ENCODE data around the gene ACAD10. TPM values are rescaled to one million over a fixed set of nuclear protein-coding genes. Genes with fewer than 3 reads are reported as not detected.
"Not testable (repeated sequence)": the region's sequence is repeated elsewhere in the genome, so short reads cannot be mapped to it uniquely, and the experiment has no call there.

The ACAD10 gene
- total and polyA plus RNA-seq, 2 donors: 9.7 to 22.4 TPM

DNA sequence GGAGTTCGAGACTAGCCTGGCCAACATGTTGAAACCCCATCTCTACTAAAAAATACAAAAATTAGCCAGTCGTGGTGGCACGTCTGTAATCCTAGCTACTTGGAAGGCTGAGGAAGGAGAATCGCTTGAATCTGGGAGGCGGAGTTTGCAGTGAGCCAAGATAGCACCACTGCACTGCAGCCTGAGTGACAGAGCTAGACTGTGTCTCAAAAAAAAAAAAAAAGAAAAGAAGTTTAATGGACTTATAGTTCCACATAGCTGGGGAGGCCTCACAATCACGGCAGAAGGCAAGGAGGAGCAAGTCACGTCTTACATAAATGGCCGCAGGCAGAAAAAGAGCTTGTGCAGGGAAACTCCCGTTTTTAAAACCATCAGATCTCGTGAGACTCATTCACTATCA is 77.7 kb downstream of the ACAD10 start:
- peaks cover 9 to 21% of the 10 kb centered on the region in 2 donors for H3K4me1 ChIP-seq (ENCODE audit: control insufficient read depth in 2 of 2, insufficient read depth in 2 of 2, low read length in 2 of 2)
- not testable (repeated sequence) for H3K9me3 ChIP-seq (ENCODE audit: control insufficient read depth in 2 of 2, insufficient read depth in 1 of 2, low read length in 1 of 2); DNase-seq (ENCODE audit: low read depth in 6 of 9, low spot score in 9 of 9); H3K4me3 ChIP-seq (ENCODE audit: low read length in 2 of 2); H3K27ac ChIP-seq (ENCODE audit: low read depth in 1 of 2, low read length in 1 of 2); H3K36me3 ChIP-seq (ENCODE audit: control insufficient read depth in 2 of 2, insufficient read depth in 2 of 2, low read length in 1 of 2)
- WGBS: 92% methylated on average over 10 of the region's 10 CpGs
- H3K27me3 ChIP-seq (ENCODE audit: control insufficient read depth in 2 of 2, insufficient read depth in 1 of 2, low read length in 1 of 2): peaks cover 7 to 25% of the 10 kb centered on the region in 2 donors

DNA sequence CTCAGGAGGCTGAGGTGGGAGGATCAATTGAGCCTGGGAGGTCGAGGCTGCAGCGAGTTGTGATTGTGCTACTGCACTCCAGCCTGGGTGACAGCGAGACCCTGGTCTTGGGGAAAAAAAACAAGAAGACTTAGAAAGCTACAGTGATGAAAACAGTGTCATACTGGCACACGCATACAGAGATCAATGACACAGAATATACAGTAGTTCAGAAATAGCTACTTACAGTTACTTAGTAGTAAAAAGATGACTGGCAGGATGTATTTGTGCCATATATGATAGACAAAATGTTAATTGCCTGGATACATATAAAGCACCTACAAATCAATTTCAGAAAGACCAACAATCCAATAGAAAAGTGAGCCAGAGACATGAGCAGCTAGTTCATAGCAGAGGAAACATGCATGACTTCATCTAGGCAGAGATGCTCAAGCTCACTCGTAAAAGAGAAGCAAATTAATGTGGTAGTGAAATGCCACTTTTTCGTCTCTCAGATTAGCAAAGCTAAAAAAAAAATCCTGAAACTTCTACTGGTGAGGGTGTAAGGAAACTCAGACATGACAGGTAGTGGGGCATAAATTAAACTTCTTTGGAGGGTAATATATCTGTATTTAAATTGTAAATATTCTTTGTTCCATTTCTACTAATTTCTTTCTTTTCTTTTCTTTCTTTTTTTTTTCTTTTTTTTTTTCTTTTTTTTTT is 78.4 kb downstream of the ACAD10 start:
- Histone ChIP-seq H3K4me1 (ENCODE audit: control insufficient read depth in 2 of 2, insufficient read depth in 2 of 2, low read length in 2 of 2) (peaks cover 9 to 14% of the 10 kb centered on the region in 2 donors), H3K36me3 (ENCODE audit: control insufficient read depth in 2 of 2, insufficient read depth in 2 of 2, low read length in 1 of 2) (no peaks in the 10 kb centered on the region)
- DNase-seq (ENCODE audit: low read depth in 6 of 9, low spot score in 9 of 9): no peak

DNA sequence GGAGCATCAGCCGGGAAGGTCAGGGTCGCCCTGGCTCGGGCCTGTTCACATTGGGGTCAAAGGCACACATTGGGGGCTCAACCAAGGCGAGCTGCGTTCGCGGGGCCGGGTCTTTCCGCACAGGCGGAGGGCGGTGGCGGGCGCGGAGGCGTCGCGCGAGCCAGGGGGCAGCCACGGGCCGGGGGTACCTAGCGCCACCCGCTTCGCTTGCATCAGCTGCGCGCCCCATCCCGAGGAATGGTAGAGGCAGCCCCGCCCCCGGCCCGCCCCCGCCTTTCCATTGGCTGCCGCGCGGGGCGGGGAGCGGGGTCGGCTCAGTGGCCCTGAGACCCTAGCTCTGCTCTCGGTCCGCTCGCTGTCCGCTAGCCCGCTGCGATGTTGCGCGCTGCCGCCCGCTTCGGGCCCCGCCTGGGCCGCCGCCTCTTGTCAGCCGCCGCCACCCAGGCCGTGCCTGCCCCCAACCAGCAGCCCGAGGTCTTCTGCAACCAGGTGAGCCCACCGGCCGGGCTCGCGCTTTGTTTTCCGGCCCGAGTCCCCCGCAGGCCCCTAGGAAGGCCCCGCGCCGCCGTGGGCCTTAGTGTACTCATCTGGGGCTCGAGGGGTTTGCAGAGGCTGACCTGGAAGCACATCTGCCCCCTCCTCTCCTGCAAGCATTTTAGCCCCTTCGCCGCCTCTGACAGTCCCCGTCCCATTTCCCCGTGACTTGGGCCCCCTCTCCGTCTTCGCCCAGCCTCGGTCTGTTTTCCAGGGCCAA is 80.9 kb downstream of the ACAD10 start, which contains the start of gene ALDH2:
Gene ALDH2 (plus strand): TSS at position 326 of the 754 bp plus-strand sequence. CDS start 50 bp downstream, at position 376.
- Histone ChIP-seq H3K4me1 (ENCODE audit: control insufficient read depth in 2 of 2, insufficient read depth in 2 of 2, low read length in 2 of 2) (peaks cover 8 to 9% of the 10 kb centered on the region in 2 donors), H3K27me3 (ENCODE audit: control insufficient read depth in 2 of 2, insufficient read depth in 1 of 2, low read length in 1 of 2) (peaks cover 7 to 25% of the 10 kb centered on the region in 2 donors), H3K36me3 (ENCODE audit: control insufficient read depth in 2 of 2, insufficient read depth in 2 of 2, low read length in 1 of 2) (no peaks in the 10 kb centered on the region), H3K4me3 (ENCODE audit: low read length in 2 of 2) (peak within 1 kb of the TSS; percentile 53 to 55), H3K9me3 (ENCODE audit: control insufficient read depth in 2 of 2, insufficient read depth in 1 of 2, low read length in 1 of 2) (no peaks in the 10 kb centered on the region), H3K27ac (ENCODE audit: low read depth in 1 of 2, low read length in 1 of 2) (peak within 1 kb of the TSS; percentile 11 to 52)
- 1% methylated on average over 73 of the region's 73 CpGs for WGBS
- peak in 7 of 9 donors; percentile 32 to 72 (median 57) for DNase-seq (ENCODE audit: low read depth in 6 of 9, low spot score in 9 of 9)

More for the DNA sequence above, 78.4 kb downstream of the ACAD10 start:
- H3K27ac ChIP-seq (ENCODE audit: low read depth in 1 of 2, low read length in 1 of 2): no peak overlapping the region
- H3K4me3 ChIP-seq (ENCODE audit: low read length in 2 of 2): no peak overlapping the region
- 90% methylated on average over 6 of the region's 6 CpGs for WGBS
- peaks cover 7 to 25% of the 10 kb centered on the region in 2 donors for H3K27me3 ChIP-seq (ENCODE audit: control insufficient read depth in 2 of 2, insufficient read depth in 1 of 2, low read length in 1 of 2)
- no peaks in the 10 kb centered on the region for H3K9me3 ChIP-seq (ENCODE audit: control insufficient read depth in 2 of 2, insufficient read depth in 1 of 2, low read length in 1 of 2)

DNA sequence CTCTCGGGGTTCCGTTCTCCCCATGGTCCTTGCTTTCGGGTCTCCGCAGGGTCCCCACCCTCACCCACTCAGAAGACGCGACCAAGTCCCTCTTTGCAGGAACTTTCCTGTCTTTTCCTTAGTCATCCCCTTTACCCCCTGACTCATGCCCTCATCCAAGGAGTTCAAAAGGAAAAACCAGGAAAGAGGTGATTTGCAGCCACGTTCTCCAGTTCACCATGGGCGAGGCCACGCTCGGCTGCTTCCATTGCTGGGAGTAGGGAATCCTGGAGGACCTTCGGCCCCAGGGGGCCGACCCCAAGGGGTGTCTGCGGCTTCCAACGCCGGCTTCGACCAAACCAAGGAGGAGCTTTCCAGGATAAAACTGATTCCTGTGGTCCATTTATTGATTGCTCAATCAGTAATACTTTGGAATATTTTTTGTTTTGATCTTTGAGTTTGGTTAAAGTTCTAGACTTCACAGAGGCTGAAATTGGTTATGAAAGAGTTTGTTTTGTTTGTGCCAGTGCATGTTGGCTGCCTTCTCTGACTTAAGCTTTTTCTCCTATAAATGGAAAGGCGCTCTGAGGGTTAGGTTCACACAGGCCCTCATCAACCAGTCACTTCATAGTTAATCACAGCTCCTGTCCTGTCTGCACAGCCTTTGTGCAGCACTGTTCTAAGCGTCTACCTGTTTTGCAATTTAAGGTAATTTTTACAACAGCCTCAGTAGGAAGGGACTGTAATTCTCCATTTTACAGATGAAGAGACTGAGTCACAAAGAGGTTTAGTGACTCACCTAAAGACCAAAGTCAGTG is 81.7 kb downstream of the ACAD10 start:
- Histone ChIP-seq H3K9me3 (ENCODE audit: control insufficient read depth in 2 of 2, insufficient read depth in 1 of 2, low read length in 1 of 2) (no peaks in the 10 kb centered on the region), H3K4me3 (ENCODE audit: low read length in 2 of 2) (peak overlapping the region; percentile 53 to 55), H3K36me3 (ENCODE audit: control insufficient read depth in 2 of 2, insufficient read depth in 2 of 2, low read length in 1 of 2) (no peaks in the 10 kb centered on the region), H3K27ac (ENCODE audit: low read depth in 1 of 2, low read length in 1 of 2) (peak overlapping the region in 1 of 2 donors; percentile 11), H3K27me3 (ENCODE audit: control insufficient read depth in 2 of 2, insufficient read depth in 1 of 2, low read length in 1 of 2) (peaks cover 7 to 25% of the 10 kb centered on the region in 2 donors), H3K4me1 (ENCODE audit: control insufficient read depth in 2 of 2, insufficient read depth in 2 of 2, low read length in 2 of 2) (peaks cover 8 to 9% of the 10 kb centered on the region in 2 donors)
- 44% methylated on average over 18 of the region's 18 CpGs for WGBS
- DNase-seq (ENCODE audit: low read depth in 6 of 9, low spot score in 9 of 9): no peak

DNA sequence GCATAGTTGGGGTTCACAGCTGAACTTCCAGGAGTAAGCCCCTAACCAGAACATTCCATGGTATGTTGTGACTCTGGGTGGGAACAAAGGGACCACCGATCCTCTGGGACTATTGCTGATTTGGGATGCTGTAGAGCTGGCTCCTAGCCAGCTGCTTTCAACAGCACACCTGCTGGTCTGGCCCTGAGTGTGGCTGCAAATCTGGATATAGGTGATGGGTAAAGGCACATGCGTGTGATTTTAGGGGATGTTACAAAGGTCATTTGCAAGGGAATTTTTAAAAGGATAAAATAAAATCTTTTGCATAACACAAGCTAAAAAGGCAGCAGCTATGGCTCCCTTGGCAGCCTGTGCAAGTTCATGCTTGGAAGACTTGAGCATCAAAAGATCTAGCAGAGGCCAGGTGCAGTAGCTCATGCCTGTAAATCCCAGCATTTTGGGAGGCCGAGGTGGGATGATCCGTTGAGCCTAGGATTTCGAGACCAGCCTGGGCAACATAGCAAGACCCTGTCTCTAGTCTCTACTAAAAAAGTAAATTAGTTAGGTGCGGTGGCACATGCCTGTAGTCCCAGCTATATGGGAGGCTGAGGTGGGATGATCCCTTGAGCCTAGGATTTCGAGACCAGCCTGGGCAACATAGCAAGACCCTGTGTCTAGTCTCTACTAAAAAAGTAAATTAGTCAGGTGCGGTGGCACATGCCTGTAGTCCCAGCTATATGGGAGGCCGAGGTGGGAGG is 82.5 kb downstream of the ACAD10 start:
- 93% methylated on average over 9 of the region's 9 CpGs for WGBS
- H3K9me3 ChIP-seq (ENCODE audit: control insufficient read depth in 2 of 2, insufficient read depth in 1 of 2, low read length in 1 of 2): no peaks in the 10 kb centered on the region
- H3K36me3 ChIP-seq (ENCODE audit: control insufficient read depth in 2 of 2, insufficient read depth in 2 of 2, low read length in 1 of 2): no peaks in the 10 kb centered on the region
- H3K4me3 ChIP-seq (ENCODE audit: low read length in 2 of 2): no peak overlapping the region
- H3K4me1 ChIP-seq (ENCODE audit: control insufficient read depth in 2 of 2, insufficient read depth in 2 of 2, low read length in 2 of 2): peaks cover 8 to 9% of the 10 kb centered on the region in 2 donors
- H3K27ac ChIP-seq (ENCODE audit: low read depth in 1 of 2, low read length in 1 of 2): no peak overlapping the region
- no peak for DNase-seq (ENCODE audit: low read depth in 6 of 9, low spot score in 9 of 9)
- peaks cover 7 to 25% of the 10 kb centered on the region in 2 donors for H3K27me3 ChIP-seq (ENCODE audit: control insufficient read depth in 2 of 2, insufficient read depth in 1 of 2, low read length in 1 of 2)

- Histone ChIP-seq H3K9me3 (ENCODE audit: control insufficient read depth in 2 of 2, insufficient read depth in 1 of 2, low read length in 1 of 2) (no peaks in the 10 kb centered on the region), H3K36me3 (ENCODE audit: control insufficient read depth in 2 of 2, insufficient read depth in 2 of 2, low read length in 1 of 2) (no peaks in the 10 kb centered on the region), H3K4me1 (ENCODE audit: control insufficient read depth in 2 of 2, insufficient read depth in 2 of 2, low read length in 2 of 2) (peaks cover 9 to 12% of the 10 kb centered on the region in 2 donors), H3K27me3 (ENCODE audit: control insufficient read depth in 2 of 2, insufficient read depth in 1 of 2, low read length in 1 of 2) (peaks cover 7 to 25% of the 10 kb centered on the region in 2 donors), H3K27ac (ENCODE audit: low read depth in 1 of 2, low read length in 1 of 2) (no peak overlapping the region), H3K4me3 (ENCODE audit: low read length in 2 of 2) (no peak overlapping the region)
- 95% methylated on average over 8 of the region's 8 CpGs for WGBS
- DNase-seq (ENCODE audit: low read depth in 6 of 9, low spot score in 9 of 9): no peak
Measured at GRCh38 chr12:111769599-111769998, 83.7 kb downstream of the ACAD10 start.

DNA sequence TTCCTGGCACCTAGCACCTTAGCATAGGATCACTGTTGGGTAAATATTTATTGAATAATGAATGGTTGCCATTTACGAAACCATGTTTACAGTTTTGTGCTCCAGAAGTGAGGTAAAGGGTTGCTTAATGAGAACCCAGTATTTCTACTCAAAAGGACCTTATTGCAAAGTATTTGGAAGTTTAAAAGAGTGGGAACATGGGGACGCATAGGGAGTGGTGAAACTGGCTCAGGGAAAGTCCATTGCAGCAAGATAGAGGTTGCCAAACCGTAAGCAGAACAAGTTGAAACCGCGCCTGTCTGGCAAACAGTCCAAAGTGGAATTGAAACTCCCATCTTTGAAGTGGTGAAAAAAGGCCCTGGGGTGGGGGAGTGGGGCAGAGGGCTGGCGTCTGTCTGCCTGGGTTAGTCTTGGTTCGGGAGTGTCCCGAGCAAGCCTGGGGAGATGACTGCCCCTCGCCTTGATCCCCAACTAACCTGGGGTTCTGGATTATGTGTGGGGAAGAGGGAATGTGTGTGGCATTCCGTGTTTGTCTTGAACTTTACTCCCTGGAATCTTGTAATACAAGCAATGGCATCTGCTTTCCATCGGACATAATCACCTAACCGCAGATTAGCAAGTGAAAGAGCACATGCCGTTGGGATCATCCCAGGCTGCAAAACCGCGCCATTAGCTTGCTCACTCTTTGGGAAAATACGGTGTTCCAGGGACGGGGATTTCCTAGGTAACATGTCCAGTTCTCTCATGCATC is 88.1 kb downstream of the ACAD10 start:
- WGBS: 91% methylated on average over 17 of the region's 17 CpGs

More for the DNA sequence above, 88.1 kb downstream of the ACAD10 start:
- no peak overlapping the region for H3K4me3 ChIP-seq (ENCODE audit: low read length in 2 of 2)
- H3K27me3 ChIP-seq (ENCODE audit: control insufficient read depth in 2 of 2, insufficient read depth in 1 of 2, low read length in 1 of 2): no peaks in the 10 kb centered on the region
- H3K4me1 ChIP-seq (ENCODE audit: control insufficient read depth in 2 of 2, insufficient read depth in 2 of 2, low read length in 2 of 2): peaks cover 0 to 24% of the 10 kb centered on the region in 2 donors
- no peaks in the 10 kb centered on the region for H3K9me3 ChIP-seq (ENCODE audit: control insufficient read depth in 2 of 2, insufficient read depth in 1 of 2, low read length in 1 of 2)
- peak overlapping the region; percentile 38 to 87 for H3K27ac ChIP-seq (ENCODE audit: low read depth in 1 of 2, low read length in 1 of 2)
- DNase-seq (ENCODE audit: low read depth in 6 of 9, low spot score in 9 of 9): peak in 1 of 9 donors; percentile 42
- H3K36me3 ChIP-seq (ENCODE audit: control insufficient read depth in 2 of 2, insufficient read depth in 2 of 2, low read length in 1 of 2): no peaks in the 10 kb centered on the region

All from thymus (tissue), 11 donors.